GM12874 (cell line): ENCODE results near the gene NDUFA6.

Experiments
- CTCF ChIP-seq: IDR thresholded peaks from 2 replicates; pipeline ENCODE4 v1.5.1; 2011; ENCODE audit warnings: low read depth, mild to moderate bottlenecking, control low read depth, low read length, moderate library complexity; ENCODE audit not compliant: insufficient read depth

Gene NDUFA6

DNA sequence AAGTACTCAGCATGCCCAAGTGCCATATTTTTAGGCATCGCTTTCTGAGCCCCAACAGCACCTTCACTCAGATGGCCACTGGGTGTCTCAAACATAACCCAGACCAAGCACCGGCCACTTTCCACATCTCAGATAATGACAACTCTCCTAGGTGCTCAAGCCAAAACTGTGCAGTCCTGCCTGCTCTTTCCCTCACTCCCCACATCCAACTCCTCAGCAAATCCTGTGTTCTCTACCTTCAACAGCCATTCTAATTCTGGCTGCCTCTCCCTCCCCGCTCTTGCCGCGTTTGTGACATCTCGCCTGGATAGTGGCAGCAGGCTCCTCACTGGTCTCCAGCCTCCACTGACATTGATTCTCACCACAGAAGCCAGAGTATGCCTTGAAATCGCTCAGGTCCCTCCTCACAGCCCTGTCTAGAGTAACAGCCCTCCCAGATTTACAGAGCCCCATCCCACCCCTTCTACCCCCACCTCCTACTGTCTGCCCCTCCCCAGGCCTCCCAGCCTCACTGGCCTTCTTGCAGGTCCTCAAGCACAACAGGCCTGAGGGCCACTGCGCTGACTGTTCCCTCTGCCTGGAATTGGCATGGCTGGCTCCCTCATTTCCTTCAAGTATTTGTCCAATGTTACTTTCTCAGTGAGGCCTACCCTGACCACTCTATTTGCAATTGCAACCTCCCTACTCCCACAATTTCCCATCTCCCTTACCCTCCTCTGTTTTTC is 17.8 kb downstream of the NDUFA6 start:
- TF ChIP-seq CTCF: 0 out of 2 replicates have a peak, but pooled peaks have one; percentile 5

GRCh38 chr22:42070517-42071422 is 19.8 kb downstream of the NDUFA6 start, which contains the start of gene NAGA:
TSS of gene NAGA (minus strand) at chr22:42070812. CDS start at chr22:42070297, 515 bp downstream.
- no peak for TF ChIP-seq CTCF

GRCh38 chr22:42069801-42070516 is 20.6 kb downstream of the NDUFA6 start:
- TF ChIP-seq CTCF: no peak

- no peak for TF ChIP-seq CTCF
These were observed 22.3 kb downstream of the NDUFA6 start for GRCh38 chr22:42068291-42068690.

DNA sequence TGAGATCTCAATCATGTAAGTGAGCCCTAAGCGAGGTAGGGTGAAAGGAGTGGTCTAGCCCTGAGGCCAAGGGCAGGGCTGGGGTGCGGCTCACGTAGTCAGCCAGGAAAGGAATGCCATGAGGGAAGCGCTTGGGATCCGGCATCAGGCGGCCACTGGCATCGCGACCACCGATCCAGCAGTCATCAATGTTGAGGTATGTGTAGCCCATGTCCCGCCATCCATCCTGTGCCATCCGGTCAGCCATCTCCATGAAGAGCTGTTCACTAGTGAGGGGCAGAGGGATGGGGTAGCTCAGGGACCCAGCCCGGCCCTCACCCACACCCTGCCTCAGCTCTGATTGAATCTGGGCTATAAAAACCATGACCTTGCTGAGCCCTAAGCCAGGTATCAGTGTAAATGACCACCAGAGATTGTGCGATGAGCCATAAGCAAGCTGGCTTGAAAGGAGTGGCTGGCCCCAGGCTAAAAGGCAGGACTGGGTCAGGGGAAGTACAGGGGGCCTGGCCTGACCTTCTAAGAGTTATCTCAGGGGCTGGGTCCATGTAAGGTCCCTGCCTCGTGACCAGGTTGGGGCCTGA is 22.8 kb downstream of the NDUFA6 start:
- no peak for TF ChIP-seq CTCF

- no peak for TF ChIP-seq CTCF
These were observed 23.6 kb downstream of the NDUFA6 start for GRCh38 chr22:42066937-42067336.
